ENCODE measurements around the gene SMPD4.
"Not testable (repeated sequence)": the region's sequence is repeated elsewhere in the genome, so short reads cannot be mapped to it uniquely, and the experiment has no call there.

DNA sequence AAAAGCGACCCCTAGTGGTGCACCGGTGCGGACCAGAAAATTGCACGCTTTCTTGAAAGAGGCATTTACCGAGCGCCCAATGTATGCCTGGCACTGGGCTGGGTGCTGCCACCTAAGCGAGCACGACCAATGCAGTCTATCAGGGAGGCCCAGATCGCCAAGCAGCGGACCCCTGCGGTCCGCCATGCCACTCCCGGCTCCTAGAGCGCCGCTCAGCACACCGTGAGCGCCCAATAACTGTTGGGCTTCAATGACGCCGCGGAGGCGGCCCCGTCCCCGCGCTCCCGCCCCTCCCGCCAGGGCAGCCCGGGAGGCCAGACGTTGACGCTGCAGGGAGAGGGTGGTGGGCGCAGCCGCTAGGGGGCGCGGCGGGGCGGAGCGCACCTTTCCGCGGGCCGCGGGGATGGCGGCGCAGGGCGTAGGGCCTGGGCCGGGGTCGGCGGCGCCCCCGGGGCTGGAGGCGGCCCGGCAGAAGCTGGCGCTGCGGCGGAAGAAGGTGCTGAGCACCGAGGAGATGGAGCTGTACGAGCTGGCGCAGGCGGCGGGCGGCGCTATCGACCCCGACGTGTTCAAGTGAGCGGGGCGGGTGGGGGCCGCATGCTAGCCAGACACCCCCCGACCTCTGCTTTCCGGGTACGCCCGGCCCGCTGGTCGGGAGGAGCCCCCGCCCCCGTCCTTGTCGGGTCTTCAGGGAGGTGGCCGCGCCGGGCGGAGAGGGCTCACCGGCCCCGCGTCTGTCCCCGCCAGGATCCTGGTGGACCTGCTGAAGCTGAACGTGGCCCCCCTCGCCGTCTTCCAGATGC lies 679 bp upstream of the SMPD4 start, which contains the start of gene MZT2B:
- TF ChIP-seq POLR2A (IDR thresholded peaks at IDR 0.05; ENCODE audit: low read length) = peak; percentile 57
- not testable (repeated sequence) for TF ChIP-seq GATA1 (IDR thresholded peaks at IDR 0.05; ENCODE audit: low read depth, low read length)
